ENCODE data around the gene GIGYF1.

- no peak for TF ChIP-seq CTCF (IDR thresholded peaks at IDR 0.05 in 4 of 5, conservative IDR thresholded peaks at IDR 0.05 in 1 of 5)
- no peak for TF ChIP-seq POLR2A (IDR thresholded peaks at IDR 0.05)
Observed at GRCh38 chr7:100685049-100685605, 8.9 kb downstream of the GIGYF1 start.
